Thymus (tissue), 11 donors: ENCODE data around the gene TRAPPC12. TPM values are rescaled to one million over a fixed set of nuclear protein-coding genes. Genes with fewer than 3 reads are reported as not detected.
"Not testable (repeated sequence)": the region's sequence is repeated elsewhere in the genome, so short reads cannot be mapped to it uniquely, and the experiment has no call there.

Source experiments
- DNase-seq, 9 donors: peaks; one replicate each; pipeline ENCODE4 v3.0.0-alpha.2; 2013; ENCODE audit warnings: low spot score in 9 of 9, low read depth in 6 of 9, missing footprints in 1 of 9
- H3K27ac ChIP-seq, 2 donors: one replicate each; pipeline ENCODE4 v1.5.1; 2013; ENCODE audit warnings: control low read depth in 1 of 2, low read depth in 1 of 2, low read length in 1 of 2, mild to moderate bottlenecking in 1 of 2, moderate library complexity in 1 of 2
- H3K27me3 ChIP-seq, 2 donors: one replicate each; pipeline ENCODE4 v1.5.1; 2013; ENCODE audit warnings: low read length in 1 of 2; ENCODE audit not compliant: control insufficient read depth in 2 of 2, insufficient read depth in 1 of 2
- H3K36me3 ChIP-seq, 2 donors: one replicate each; pipeline ENCODE4 v1.5.1; 2013; ENCODE audit warnings: low read length in 1 of 2, mild to moderate bottlenecking in 1 of 2, moderate library complexity in 1 of 2; ENCODE audit not compliant: control insufficient read depth in 2 of 2, insufficient read depth in 2 of 2
- H3K4me1 ChIP-seq, 2 donors: one replicate each; pipeline ENCODE4 v1.5.1; 2013; ENCODE audit warnings: low read length in 2 of 2; ENCODE audit not compliant: control insufficient read depth in 2 of 2, insufficient read depth in 2 of 2
- H3K4me3 ChIP-seq, 2 donors: one replicate each; pipeline ENCODE4 v1.5.1; 2013; ENCODE audit warnings: low read length in 2 of 2, control low read depth in 1 of 2, mild to moderate bottlenecking in 1 of 2
- H3K9me3 ChIP-seq, 2 donors: one replicate each; pipeline ENCODE4 v1.5.1; 2013; ENCODE audit warnings: low read length in 1 of 2, mild to moderate bottlenecking in 1 of 2; ENCODE audit not compliant: control insufficient read depth in 2 of 2, insufficient read depth in 1 of 2
- WGBS: extraction: QIAGEN DNeasy Blood & Tissue Kit; methylation state at CpG from one replicate; pipeline ENCODE4 v1.1.7; 2013; 5-methylcytosine and 5-hydroxymethylcytosine counted together
- polyA plus RNA-seq: library from polyadenylated mRNA; stranded (reverse); fragments of 200-250 nt; gene quantifications from one replicate; pipeline ENCODE4 v1.2.3, GENCODE V29; 2013
- total RNA-seq: library from RNA; stranded (reverse); fragments of 120-200 nt; gene quantifications from one replicate; pipeline ENCODE4 v1.2.4, GENCODE V29; 2013
- donor health status: healthy.

TRAPPC12 gene
- total and polyA plus RNA-seq, 2 donors = 41.8 to 136 TPM

- no peak for DNase-seq
- no peak overlapping the region for H3K27ac ChIP-seq
- no peaks in the 10 kb centered on the region for H3K27me3 ChIP-seq
- 97% methylated on average over 17 of the region's 17 CpGs for WGBS
- no peaks in the 10 kb centered on the region for H3K36me3 ChIP-seq
- H3K4me1 ChIP-seq = no peaks in the 10 kb centered on the region
- H3K9me3 ChIP-seq = peaks cover 0 to 5% of the 10 kb centered on the region in 2 donors
- H3K4me3 ChIP-seq = no peak overlapping the region
These were observed 112.4 kb downstream of the TRAPPC12 start for GRCh38 chr2:3491716-3492474.

- DNase-seq, H3K4me3 ChIP-seq, H3K9me3 ChIP-seq, H3K27ac ChIP-seq, H3K27me3 ChIP-seq, H3K4me1 ChIP-seq, H3K36me3 ChIP-seq: not testable (repeated sequence)
- 84% methylated on average over 12 of the region's 12 CpGs for WGBS
These were observed 112.9 kb downstream of the TRAPPC12 start for GRCh38 chr2:3492475-3492787.

GRCh38 chr2:3492951-3493614 lies 113.6 kb downstream of the TRAPPC12 start:
- no peak for DNase-seq
- H3K36me3 ChIP-seq = peaks cover 2 to 3% of the 10 kb centered on the region in 2 donors
- no peaks in the 10 kb centered on the region for H3K27me3 ChIP-seq
- H3K4me1 ChIP-seq = no peaks in the 10 kb centered on the region
- no peak overlapping the region for H3K4me3 ChIP-seq
- H3K9me3 ChIP-seq = no peaks in the 10 kb centered on the region
- peak overlapping the region in 1 of 2 donors; percentile 48 for H3K27ac ChIP-seq
- WGBS = 90% methylated on average over 29 of the region's 29 CpGs

- H3K27ac ChIP-seq = peak overlapping the region in 1 of 2 donors; percentile 48
- no peak overlapping the region for H3K4me3 ChIP-seq
- H3K9me3 ChIP-seq = no peaks in the 10 kb centered on the region
- DNase-seq = no peak
- peaks cover 2 to 6% of the 10 kb centered on the region in 2 donors for H3K36me3 ChIP-seq
- WGBS = 77% methylated on average over 10 of the region's 10 CpGs
- no peaks in the 10 kb centered on the region for H3K27me3 ChIP-seq
- no peaks in the 10 kb centered on the region for H3K4me1 ChIP-seq
These were observed 114.1 kb downstream of the TRAPPC12 start for GRCh38 chr2:3493615-3494007.

- Histone ChIP-seq H3K27me3 (no peaks in the 10 kb centered on the region), H3K27ac (no peak overlapping the region), H3K4me1 (no peaks in the 10 kb centered on the region), H3K4me3 (no peak overlapping the region), H3K9me3 (no peaks in the 10 kb centered on the region), H3K36me3 (peaks cover 12 to 16% of the 10 kb centered on the region in 2 donors)
- 95% methylated on average over 13 of the region's 13 CpGs for WGBS
- DNase-seq = no peak
These were observed 115.6 kb downstream of the TRAPPC12 start for GRCh38 chr2:3494984-3495666.

- H3K36me3 ChIP-seq = peaks cover 17 to 24% of the 10 kb centered on the region in 2 donors
- not testable (repeated sequence) for H3K4me3 ChIP-seq, DNase-seq, H3K9me3 ChIP-seq, H3K27me3 ChIP-seq, H3K4me1 ChIP-seq, H3K27ac ChIP-seq
- 97% methylated on average over 15 of the region's 15 CpGs for WGBS
These were observed 117.2 kb downstream of the TRAPPC12 start for GRCh38 chr2:3496708-3497080.

- 97% methylated on average over 18 of the region's 18 CpGs for WGBS
- no peak for DNase-seq
- H3K27me3 ChIP-seq = no peaks in the 10 kb centered on the region
- H3K27ac ChIP-seq = no peak overlapping the region
- peaks cover 17 to 29% of the 10 kb centered on the region in 2 donors for H3K36me3 ChIP-seq
- no peaks in the 10 kb centered on the region for H3K9me3 ChIP-seq
- no peak overlapping the region for H3K4me3 ChIP-seq
- no peaks in the 10 kb centered on the region for H3K4me1 ChIP-seq
These were observed 119.4 kb downstream of the TRAPPC12 start for GRCh38 chr2:3498783-3499394.

- H3K36me3 ChIP-seq = peaks cover 27 to 32% of the 10 kb centered on the region in 2 donors
These were observed 120.9 kb downstream of the TRAPPC12 start for GRCh38 chr2:3500326-3500899.

More at GRCh38 chr2:3500326-3500899, 120.9 kb downstream of the TRAPPC12 start:
- H3K4me3 ChIP-seq = no peak overlapping the region
- H3K27ac ChIP-seq = no peak overlapping the region
- DNase-seq = no peak
- no peaks in the 10 kb centered on the region for H3K27me3 ChIP-seq
- H3K9me3 ChIP-seq = no peaks in the 10 kb centered on the region
- H3K4me1 ChIP-seq = no peaks in the 10 kb centered on the region
- 97% methylated on average over 32 of the region's 34 CpGs for WGBS
